Trophoblast cell (in vitro differentiated cells and primary cell): ENCODE results near the gene WDPCP.
"Not testable (repeated sequence)": the region's sequence is repeated elsewhere in the genome, so short reads cannot be mapped to it uniquely, and the experiment has no call there.

ENCODE experiments used
- DNase-seq, 2 donors: peaks; one replicate each; pipeline ENCODE4 v3.0.0-alpha.2; 2016
- H2AFZ ChIP-seq: 2 replicates; pipeline ENCODE4 v1.6.1; 2013; ENCODE audit warnings: low read length, moderate library complexity, mild to moderate bottlenecking; ENCODE audit not compliant: insufficient read depth, poor library complexity
- H2AK5ac ChIP-seq: 2 replicates; pipeline ENCODE4 v1.6.1; 2013; ENCODE audit warnings: mild to moderate bottlenecking, low read length
- H2BK120ac ChIP-seq: 2 replicates; pipeline ENCODE4 v1.6.1; 2013; ENCODE audit warnings: low read length, mild to moderate bottlenecking, moderate library complexity; ENCODE audit not compliant: insufficient read depth, poor library complexity
- H2BK12ac ChIP-seq: 2 replicates; pipeline ENCODE4 v1.6.1; 2013; ENCODE audit warnings: mild to moderate bottlenecking, low read length, moderate library complexity
- H2BK5ac ChIP-seq: 2 replicates; pipeline ENCODE4 v1.6.1; 2013; ENCODE audit warnings: low read length, low read depth, moderate library complexity, mild to moderate bottlenecking; ENCODE audit not compliant: poor library complexity
- H3K14ac ChIP-seq: 2 replicates; pipeline ENCODE4 v1.6.1; 2013; ENCODE audit warnings: mild to moderate bottlenecking, low read length
- H3K18ac ChIP-seq: 2 replicates; pipeline ENCODE4 v1.6.1; 2013; ENCODE audit warnings: mild to moderate bottlenecking, low read length
- H3K23ac ChIP-seq: 2 replicates; pipeline ENCODE4 v1.6.1; 2013; ENCODE audit warnings: low read length
- H3K27ac ChIP-seq: 2 replicates; pipeline ENCODE4 v1.5.1; 2013; ENCODE audit warnings: low read depth, mild to moderate bottlenecking, inconsistent platforms, low read length, moderate library complexity
- H3K27me3 ChIP-seq: 2 replicates; pipeline ENCODE4 v1.6.1; 2013; ENCODE audit warnings: inconsistent platforms, mild to moderate bottlenecking, low read length, moderate library complexity; ENCODE audit not compliant: insufficient read depth
- H3K36me3 ChIP-seq, 2 experiments: 1 replicate in 1 of 2; 2 replicates in 1 of 2; pipeline ENCODE4 v1.6.1; 2013; ENCODE audit warnings: low read length in 2 of 2, mild to moderate bottlenecking in 2 of 2, moderate library complexity in 1 of 2; ENCODE audit not compliant: insufficient read depth in 2 of 2, control insufficient read depth in 1 of 2
- H3K4ac ChIP-seq: 2 replicates; pipeline ENCODE4 v1.6.1; 2013; ENCODE audit warnings: low read depth, mild to moderate bottlenecking, low read length, moderate library complexity
- H3K4me1 ChIP-seq, 2 experiments: 1 replicate in 1 of 2; 2 replicates in 1 of 2; pipeline ENCODE4 v1.6.1; 2013; ENCODE audit warnings: low read length in 2 of 2, mild to moderate bottlenecking in 2 of 2, moderate library complexity in 1 of 2; ENCODE audit not compliant: insufficient read depth in 2 of 2, control insufficient read depth in 1 of 2
- H3K4me2 ChIP-seq: 2 replicates; pipeline ENCODE4 v1.6.1; 2013; ENCODE audit warnings: inconsistent platforms, mild to moderate bottlenecking, low read length, moderate library complexity
- H3K4me3 ChIP-seq: 2 replicates; pipeline ENCODE4 v1.5.1; 2013; ENCODE audit warnings: mild to moderate bottlenecking, low read depth, low read length, inconsistent platforms
- H3K79me1 ChIP-seq: one replicate; pipeline ENCODE4 v1.6.1; 2013; ENCODE audit warnings: low read length
- H3K79me2 ChIP-seq: 2 replicates; pipeline ENCODE4 v1.6.1; 2013; ENCODE audit warnings: low read length, mild to moderate bottlenecking; ENCODE audit not compliant: control insufficient read depth, insufficient read depth, poor library complexity
- H3K9ac ChIP-seq: 2 replicates; pipeline ENCODE4 v1.6.1; 2013; ENCODE audit warnings: mild to moderate bottlenecking, low read length
- H3K9me3 ChIP-seq: 2 replicates; pipeline ENCODE4 v1.6.1; 2013; ENCODE audit warnings: low read depth, mild to moderate bottlenecking, control low read depth, inconsistent platforms, low read length; ENCODE audit not compliant: insufficient read depth
- H4K12ac ChIP-seq: 2 replicates; pipeline ENCODE4 v1.6.1; 2013; ENCODE audit warnings: low read depth, mild to moderate bottlenecking, low read length, moderate library complexity
- H4K8ac ChIP-seq: 2 replicates; pipeline ENCODE4 v1.6.1; 2013; ENCODE audit warnings: low read depth, mild to moderate bottlenecking, low read length, moderate library complexity
- H4K91ac ChIP-seq: one replicate; pipeline ENCODE4 v1.6.1; 2013; ENCODE audit warnings: low read depth, mild to moderate bottlenecking, low read length, moderate library complexity
- WGBS: extraction: QIAGEN DNeasy Blood & Tissue Kit; methylation state at CpG from one replicate; pipeline ENCODE4 v1.1.7; 2013; ENCODE audit warnings: missing lambda C conversion rate; ENCODE audit not compliant: insufficient read length, insufficient coverage; ENCODE audit errors: extremely low coverage; 5-methylcytosine and 5-hydroxymethylcytosine counted together

WDPCP gene

DNA sequence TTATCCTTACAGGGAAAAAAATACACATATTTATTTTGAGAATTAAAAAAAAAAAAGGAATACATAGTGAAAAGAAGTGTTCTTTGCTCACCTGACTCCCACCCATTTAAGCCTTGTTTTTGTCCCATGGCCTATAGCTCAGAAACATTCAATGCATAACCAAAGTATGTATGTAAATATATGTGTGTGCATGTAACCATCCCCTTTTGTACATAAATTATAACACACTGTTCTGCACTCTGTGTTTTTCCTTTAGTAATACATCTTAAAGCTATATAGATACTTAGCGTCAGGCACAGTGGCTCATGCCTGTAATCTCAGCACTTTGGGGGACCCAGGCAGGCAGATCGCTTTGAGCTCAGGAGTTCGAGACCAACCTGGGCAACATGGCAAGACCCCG is 22.2 kb upstream of the WDPCP start:
- Histone ChIP-seq H3K14ac (no peak overlapping the region), H3K27ac (no peak overlapping the region), H3K79me2 (peaks cover 2% of the 10 kb centered on the region), H4K12ac (no peak overlapping the region), H3K36me3 (peaks cover 11% of the 10 kb centered on the region in 2 experiments), H3K79me1 (peaks cover 20% of the 10 kb centered on the region), H3K4me2 (no peak overlapping the region), H2BK5ac (no peak overlapping the region), H3K4me1 (peaks cover 10 to 13% of the 10 kb centered on the region in 2 experiments), H3K23ac (no peak overlapping the region), H4K91ac (no peak overlapping the region), H3K9me3 (no peaks in the 10 kb centered on the region), H3K18ac (peak overlapping the region; percentile 59), H3K4ac (no peak overlapping the region), H2AK5ac (no peak overlapping the region), H2AFZ (no peak overlapping the region), H4K8ac (no peak overlapping the region), H2BK120ac (peak overlapping the region; percentile 33), H3K9ac (no peak overlapping the region), H3K27me3 (no peaks in the 10 kb centered on the region), H2BK12ac (no peak overlapping the region), H3K4me3 (no peak overlapping the region)
- no peak for DNase-seq
- WGBS: no CpG with 5 or more reads among the region's 4 CpGs

DNA sequence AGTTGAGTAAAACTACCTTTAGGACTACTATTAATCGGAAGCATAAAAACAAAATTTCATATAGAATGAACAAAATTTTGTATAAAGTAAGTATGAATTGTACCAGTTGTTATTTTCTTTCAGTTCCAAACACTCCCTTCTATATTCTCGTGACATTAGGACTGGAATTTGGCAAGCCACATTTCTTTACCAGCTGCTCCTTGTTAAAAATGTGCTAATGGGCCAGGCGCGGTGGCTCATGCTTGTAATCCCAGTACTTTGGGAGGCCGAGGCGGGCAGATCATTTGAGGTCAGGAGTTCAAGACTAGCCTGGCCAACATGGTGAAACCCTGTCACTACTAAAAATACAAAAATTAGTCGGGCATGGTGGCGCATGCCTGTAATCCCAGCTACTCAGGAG is 20.6 kb upstream of the WDPCP start:
- H4K12ac ChIP-seq, H2BK5ac ChIP-seq, H3K79me2 ChIP-seq, H3K4ac ChIP-seq, H3K4me1 ChIP-seq, H3K27me3 ChIP-seq, H2BK12ac ChIP-seq, H3K4me3 ChIP-seq, DNase-seq, H2BK120ac ChIP-seq, H3K9me3 ChIP-seq, H2AK5ac ChIP-seq, H4K91ac ChIP-seq, H3K14ac ChIP-seq, H3K9ac ChIP-seq, H3K4me2 ChIP-seq, H2AFZ ChIP-seq, H3K23ac ChIP-seq, H3K79me1 ChIP-seq, H4K8ac ChIP-seq, H3K18ac ChIP-seq, H3K27ac ChIP-seq: not testable (repeated sequence)
- peaks cover 13 to 18% of the 10 kb centered on the region in 2 experiments for H3K36me3 ChIP-seq
- no CpG with 5 or more reads among the region's 8 CpGs for WGBS

DNA sequence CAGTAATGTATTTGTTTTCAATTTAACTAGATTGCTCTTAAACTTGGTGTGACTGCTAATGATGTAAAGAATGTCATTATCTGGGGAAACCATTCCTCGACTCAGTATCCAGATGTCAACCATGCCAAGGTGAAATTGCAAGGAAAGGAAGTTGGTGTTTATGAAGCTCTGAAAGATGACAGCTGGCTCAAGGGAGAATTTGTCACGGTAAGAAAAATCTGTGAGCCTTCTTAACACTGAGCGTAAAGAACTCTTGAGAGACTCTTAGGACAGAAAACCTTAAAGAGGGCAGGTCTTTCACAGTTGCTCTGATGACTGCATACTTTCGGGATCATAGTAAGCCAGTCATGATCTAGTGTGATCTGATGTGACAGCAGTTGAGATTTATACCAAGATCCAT is 16.4 kb upstream of the WDPCP start:
- Histone ChIP-seq H3K9ac (no peak overlapping the region), H3K14ac (no peak overlapping the region), H4K12ac (no peak overlapping the region), H3K18ac (no peak overlapping the region), H3K9me3 (no peaks in the 10 kb centered on the region), H3K4me1 (peaks cover 0 to 2% of the 10 kb centered on the region in 2 experiments), H3K27me3 (no peaks in the 10 kb centered on the region), H3K4me3 (no peak overlapping the region), H3K23ac (no peak overlapping the region), H2BK120ac (no peak overlapping the region), H3K36me3 (peaks cover 21 to 24% of the 10 kb centered on the region in 2 experiments), H2AK5ac (no peak overlapping the region), H4K8ac (no peak overlapping the region), H4K91ac (no peak overlapping the region), H3K4ac (no peak overlapping the region), H3K79me1 (no peaks in the 10 kb centered on the region), H2AFZ (no peak overlapping the region), H3K4me2 (no peak overlapping the region), H3K27ac (no peak overlapping the region), H2BK12ac (no peak overlapping the region), H3K79me2 (no peaks in the 10 kb centered on the region), H2BK5ac (no peak overlapping the region)
- no CpG with 5 or more reads among the region's 4 CpGs for WGBS
- DNase-seq: peak in 1 of 2 donors; percentile 9

DNA sequence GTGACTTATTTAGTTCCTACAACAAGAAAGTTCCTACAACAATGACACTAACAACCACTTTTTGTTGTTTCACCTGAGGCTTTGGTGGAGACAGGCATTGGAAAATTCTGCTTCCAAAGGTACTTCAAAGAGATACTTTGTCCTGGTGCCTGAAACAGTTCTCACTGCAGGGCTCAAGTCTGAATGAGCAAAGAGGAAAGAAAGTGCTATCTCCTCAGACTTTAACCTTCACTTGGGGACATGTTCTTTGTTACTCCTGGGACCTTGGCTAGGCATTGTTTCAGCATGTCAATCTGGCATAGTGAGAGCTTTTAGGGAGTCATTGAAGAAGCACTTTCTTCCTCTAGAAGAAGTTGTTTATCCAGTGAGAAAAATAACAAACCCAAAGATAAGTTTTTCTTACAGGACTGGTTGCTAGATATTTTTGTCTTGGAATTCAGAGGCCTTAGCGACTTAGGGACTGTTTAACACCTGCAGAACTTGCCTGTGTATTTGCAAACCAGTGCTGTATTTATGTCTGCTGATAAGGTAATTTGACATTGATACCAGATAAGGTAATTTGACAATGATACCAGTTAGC is 12.7 kb upstream of the WDPCP start:
- H3K23ac ChIP-seq: no peak overlapping the region
- H3K4me3 ChIP-seq: no peak overlapping the region
- H4K8ac ChIP-seq: no peak overlapping the region
- no peak overlapping the region for H2BK12ac ChIP-seq
- no peaks in the 10 kb centered on the region for H3K79me1 ChIP-seq
- H3K4ac ChIP-seq: no peak overlapping the region
- no peak for DNase-seq
- H2BK120ac ChIP-seq: no peak overlapping the region
- peaks cover 12 to 17% of the 10 kb centered on the region in 2 experiments for H3K36me3 ChIP-seq
- H3K4me2 ChIP-seq: no peak overlapping the region
- no peak overlapping the region for H3K9ac ChIP-seq
- no peak overlapping the region for H4K12ac ChIP-seq
- no CpG with 5 or more reads among the region's 1 CpG for WGBS
- no peak overlapping the region for H3K14ac ChIP-seq
- no peak overlapping the region for H2BK5ac ChIP-seq
- no peak overlapping the region for H2AFZ ChIP-seq
- H3K9me3 ChIP-seq: no peaks in the 10 kb centered on the region
- H4K91ac ChIP-seq: no peak overlapping the region
- no peaks in the 10 kb centered on the region for H3K27me3 ChIP-seq
- H2AK5ac ChIP-seq: no peak overlapping the region
- peaks cover 0 to 2% of the 10 kb centered on the region in 2 experiments for H3K4me1 ChIP-seq
- no peak overlapping the region for H3K18ac ChIP-seq
- H3K79me2 ChIP-seq: no peaks in the 10 kb centered on the region
- H3K27ac ChIP-seq: peak overlapping the region; percentile 12
